ENCODE data around the gene PPP1R15A. TPM values are rescaled to one million over a fixed set of nuclear protein-coding genes. Genes with fewer than 3 reads are reported as not detected.
A peak's percentile ranks its signal among the peaks of the same experiment; 100 is the strongest.

The PPP1R15A gene
- total and polyA plus RNA-seq, 2 of the 8 experiments (the other 6 are each of a cell fraction or from before 2014, with no cell fraction given), result 4.1 to 14.0 TPM

- TF ChIP-seq RFX5 (IDR thresholded peaks at IDR 0.05; ENCODE audit: borderline replicate concordance, low read depth, low read length) (no peak), SP2 (IDR thresholded peaks at IDR 0.05; ENCODE audit: low read length) (no peak), HDAC6 (IDR thresholded peaks at IDR 0.05; ENCODE audit: low read depth, low read length) (no peak), POLR2AphosphoS5 (IDR thresholded peaks at IDR 0.05; ENCODE audit: low read depth, low read length) (peak; percentile 99), TAF7 (optimal IDR thresholded peaks at IDR 0.05; ENCODE audit: borderline replicate concordance, low read depth, low read length) (peak; percentile 91), ASH2L (IDR thresholded peaks at IDR 0.05; ENCODE audit: low read length) (no peak), E2F6 (IDR thresholded peaks at IDR 0.05) (no peak), CBX5 (IDR thresholded peaks at IDR 0.05; ENCODE audit: low read depth, low read length) (no peak), SP4 (IDR thresholded peaks at IDR 0.05; ENCODE audit: low read length) (no peak), PHF8 (conservative IDR thresholded peaks at IDR 0.05; ENCODE audit: low read depth, low read length) (peak; percentile 98), HDAC2 (IDR thresholded peaks at IDR 0.05; ENCODE audit: borderline replicate concordance in 1 of 2, low read depth in 2 of 2, low read length in 2 of 2) (no peak), BACH1 (IDR thresholded peaks at IDR 0.05; ENCODE audit: low read length) (0 out of 2 replicates have a peak, but pooled peaks have one; percentile 27), SRF (IDR thresholded peaks at IDR 0.05; ENCODE audit: low read depth, low read length) (no peak), MAX (IDR thresholded peaks at IDR 0.05) (no peak), RAD21 (IDR thresholded peaks at IDR 0.05 in 1 of 2, conservative IDR thresholded peaks at IDR 0.05 in 1 of 2; ENCODE audit: low read depth in 2 of 2, low read length in 2 of 2) (no peak), EP300 (IDR thresholded peaks at IDR 0.05; ENCODE audit: borderline replicate concordance in 1 of 2, low read depth in 2 of 2, low read length in 2 of 2) (no peak), YY1 (IDR thresholded peaks at IDR 0.05; ENCODE audit: low read depth, low read length) (peak; percentile 85), NANOG (IDR thresholded peaks at IDR 0.05; ENCODE audit: insufficient read depth, low read depth, low read length, poor library complexity, severe bottlenecking) (no peak), RNF2 (IDR thresholded peaks at IDR 0.05; ENCODE audit: borderline replicate concordance, low read depth, low read length, missing control alignments, poor library complexity, severe bottlenecking) (no peak), POU5F1 (IDR thresholded peaks at IDR 0.05; ENCODE audit: low read depth, low read length) (no peak), BRCA1 (IDR thresholded peaks at IDR 0.05; ENCODE audit: low read depth, low read length) (peak; percentile 76)
Measured at GRCh38 chr19:48872182-48872883, at the start of gene PPP1R15A (continued).

Data from H1 (cell line).